M059J (cell line): ENCODE data around the gene IL27RA. TPM values are rescaled to one million over a fixed set of nuclear protein-coding genes. Genes with fewer than 3 reads are reported as not detected.

Source experiments
- DNase-seq: peaks from one replicate; pipeline ENCODE4 v3.0.0-alpha.2; 2012; ENCODE audit warnings: low read depth
- total RNA-seq: library from RNA; depleted of rRNA; stranded (reverse); fragments of >200 nt; shearing (Covaris generic); gene quantifications from 2 replicates; pipeline ENCODE4 v1.2.3, GENCODE V29; 2014

IL27RA gene
- total RNA-seq, 1 experiment from 2014 or later, result 4.8 TPM

- DNase-seq, result no peak
These were observed 26.9 kb downstream of the IL27RA start for GRCh38 chr19:14058182-14059092.

DNA sequence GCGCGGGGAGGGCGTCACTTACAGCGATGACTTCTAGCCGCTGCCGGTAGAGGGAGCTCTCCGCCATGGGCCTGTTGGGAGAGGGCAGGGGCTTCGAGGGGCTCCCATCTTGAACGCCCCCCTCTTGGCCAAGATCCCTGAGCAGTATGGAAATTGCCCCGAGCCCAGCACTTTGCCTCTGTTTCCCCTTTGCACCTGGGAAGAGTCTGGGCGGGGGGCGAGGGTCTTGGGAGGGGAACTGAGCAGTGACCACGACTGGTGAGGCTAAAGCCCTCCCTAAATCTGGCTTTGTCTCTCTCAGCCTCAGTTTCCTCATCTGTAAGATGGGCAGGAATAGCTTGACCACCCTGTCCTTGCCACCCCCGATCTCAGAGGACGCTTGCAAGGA lies 27.5 kb downstream of the IL27RA start:
- DNase-seq, result no peak

- no peak for DNase-seq
These were observed 28.1 kb downstream of the IL27RA start for GRCh38 chr19:14059652-14060155.

DNA sequence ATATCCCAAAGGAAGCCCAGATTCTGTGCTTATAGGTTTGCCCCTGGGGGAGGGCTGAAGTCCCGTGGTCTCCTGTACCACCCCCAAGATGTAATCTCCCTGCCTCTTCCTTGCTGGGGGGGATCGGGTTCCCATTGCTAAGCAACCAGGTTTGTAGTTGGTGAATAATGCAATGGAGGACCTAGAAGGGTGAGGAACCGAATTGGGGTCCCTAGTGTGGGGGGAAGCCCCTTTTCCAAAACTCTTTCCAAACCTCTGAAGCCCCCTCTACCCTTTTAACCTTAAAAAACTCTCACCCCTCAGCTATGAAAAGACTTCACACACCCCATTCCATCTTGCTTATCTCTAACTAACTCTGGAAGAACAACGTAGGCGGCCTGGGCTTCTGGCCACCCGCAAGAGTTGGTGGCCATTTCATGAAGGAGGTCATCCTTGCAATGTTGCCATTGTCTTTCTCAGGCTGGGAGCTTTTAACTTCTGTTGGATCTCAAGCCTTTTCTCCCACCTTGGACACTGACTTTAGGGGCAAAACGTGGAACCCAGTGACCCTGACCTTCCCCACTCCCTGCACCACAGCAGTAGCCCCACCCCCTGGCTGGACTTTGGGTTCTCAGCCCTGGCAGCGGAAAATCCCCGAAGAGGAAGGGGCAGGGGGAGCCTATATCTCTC lies 29.7 kb downstream of the IL27RA start:
- DNase-seq, result no peak

DNA sequence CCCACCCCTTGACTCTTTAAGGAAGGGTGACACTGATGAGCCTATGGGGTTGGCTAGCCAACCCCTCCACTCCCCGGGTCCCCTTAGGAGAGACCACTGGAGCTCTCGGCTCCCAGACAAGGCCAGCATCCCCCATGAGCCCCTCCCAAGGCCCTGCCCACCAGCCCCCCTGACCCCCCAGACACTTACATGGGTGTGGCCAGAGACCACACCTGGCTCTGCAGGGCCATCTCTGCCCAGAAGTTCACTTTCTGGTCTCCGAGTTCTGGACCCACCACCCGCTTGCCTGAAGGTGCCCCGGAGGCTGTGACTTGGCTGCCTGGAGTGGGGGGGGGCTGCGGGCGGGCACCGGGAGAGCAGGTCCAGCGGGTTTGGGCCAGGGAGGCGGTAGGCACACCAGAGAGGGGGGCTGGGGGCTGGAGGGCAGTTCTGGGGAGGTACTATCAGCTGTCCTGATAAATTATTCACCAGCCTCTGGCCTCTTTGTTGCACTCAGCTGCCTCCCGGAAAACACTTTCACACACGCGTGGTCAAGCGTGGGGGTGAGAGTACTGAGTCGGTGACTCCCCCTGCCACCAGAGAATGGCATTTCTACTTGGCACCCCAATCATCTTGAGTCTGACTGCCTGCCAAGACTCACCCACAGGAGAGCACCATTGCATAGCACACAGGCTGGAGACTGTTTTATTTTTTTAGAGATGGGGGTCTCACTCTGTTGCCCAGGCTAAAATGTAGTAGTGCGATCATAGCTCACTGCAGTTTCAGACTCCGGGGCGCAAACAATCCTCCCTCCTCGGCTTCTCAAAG lies 30.4 kb downstream of the IL27RA start, which contains the start of gene PALM3:
PALM3 (minus strand) TSS at position 326 of the 807 bp plus-strand sequence; CDS start at position 230, 96 bp downstream.
- no peak for DNase-seq

DNA sequence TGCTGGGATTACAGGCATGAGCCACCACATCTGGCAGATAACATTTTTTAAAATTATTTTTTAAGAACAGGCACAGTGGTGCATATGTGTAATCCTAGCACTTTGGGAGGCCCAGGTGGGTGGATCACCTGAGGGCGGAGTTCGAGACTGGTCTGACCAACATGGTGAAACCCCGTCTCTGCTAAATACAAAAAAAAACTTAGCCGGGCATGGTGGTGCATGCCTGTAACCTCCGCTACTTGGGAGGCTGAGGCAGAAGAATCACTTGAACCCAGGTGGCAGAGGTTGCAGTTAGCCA lies 30.9 kb downstream of the IL27RA start:
- DNase-seq, result no peak

DNA sequence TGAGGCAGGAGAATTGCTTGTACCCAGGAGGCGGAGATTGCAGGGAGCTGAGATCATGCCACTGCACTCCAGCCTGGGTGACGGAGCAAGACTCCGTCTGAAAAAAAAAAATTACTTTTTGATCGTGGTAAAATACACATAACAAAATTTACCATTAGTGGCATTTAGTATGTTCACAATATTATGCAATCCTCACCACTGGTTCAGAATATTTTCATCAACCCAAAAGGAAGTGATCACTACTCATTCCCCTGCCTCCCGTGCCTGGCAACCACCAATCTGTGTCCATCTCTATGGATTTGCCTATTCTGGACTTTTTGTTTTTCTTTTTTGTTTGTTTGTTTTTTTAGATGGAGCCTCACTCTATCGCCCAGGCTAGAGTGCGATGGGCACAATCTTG lies 31.5 kb downstream of the IL27RA start:
- no peak for DNase-seq

DNA sequence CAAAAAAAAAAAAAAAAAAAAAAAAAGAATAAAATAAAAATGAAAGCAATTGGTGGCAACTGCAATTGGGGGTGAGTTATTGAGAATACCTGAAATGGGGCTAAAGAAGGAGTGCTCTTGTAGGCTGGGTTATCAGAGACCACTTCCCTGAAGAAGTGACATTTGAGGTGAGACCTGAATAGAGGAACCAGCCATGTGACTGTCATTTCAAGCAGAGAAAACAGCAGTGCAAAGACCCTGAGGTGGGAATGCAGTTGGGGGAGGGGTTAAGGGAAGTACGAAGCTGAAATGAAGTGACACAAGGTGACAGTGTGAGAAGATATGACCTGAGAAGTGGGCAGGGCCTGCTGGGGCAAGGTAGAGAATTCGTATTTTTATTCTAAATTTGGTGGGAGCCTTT lies 34.6 kb downstream of the IL27RA start:
- DNase-seq, result no peak

GRCh38 chr19:14070268-14071050 lies 38.9 kb downstream of the IL27RA start:
- DNase-seq, result no peak

- peak; percentile 54 for DNase-seq
These were observed 41.1 kb downstream of the IL27RA start, which contains the start of gene MISP3 for GRCh38 chr19:14072535-14073260. TSS of gene MISP3 (plus strand) at chr19:14072786. CDS start at chr19:14073310, 524 bp downstream.

DNA sequence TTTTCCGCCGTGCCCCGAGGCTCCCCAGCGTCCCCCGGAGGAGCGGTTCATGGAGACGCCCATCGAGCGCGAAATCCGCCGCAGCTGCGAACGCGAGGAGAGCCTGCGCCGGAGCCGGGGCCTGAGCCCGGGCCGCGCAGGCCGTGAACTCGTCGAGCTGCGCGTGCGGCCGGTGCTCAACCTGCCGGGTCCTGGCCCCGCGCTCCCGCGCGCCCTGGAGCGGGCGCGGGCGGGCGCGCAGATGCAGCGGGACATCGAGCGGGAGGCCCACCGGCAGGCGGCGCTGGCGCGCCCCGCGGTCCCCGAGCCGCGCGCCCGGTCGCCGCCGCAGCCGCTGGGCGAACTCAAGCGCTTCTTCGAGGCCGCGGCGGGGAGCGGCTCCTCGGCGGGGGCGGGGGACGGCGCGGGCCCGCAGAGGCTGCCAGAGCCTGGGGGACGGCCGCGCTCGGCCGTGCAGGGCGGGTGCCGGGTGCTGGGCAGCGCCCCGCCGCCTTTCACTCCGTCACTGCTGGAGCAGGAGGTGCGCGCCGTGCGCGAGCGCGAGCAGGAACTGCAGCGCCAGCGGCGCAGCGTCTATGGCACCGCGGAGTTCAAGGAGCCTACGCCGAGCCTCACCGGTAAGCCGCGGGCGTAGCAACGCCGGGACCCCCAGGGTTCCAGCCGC lies 41.8 kb downstream of the IL27RA start:
- DNase-seq, result peak; percentile 67

DNA sequence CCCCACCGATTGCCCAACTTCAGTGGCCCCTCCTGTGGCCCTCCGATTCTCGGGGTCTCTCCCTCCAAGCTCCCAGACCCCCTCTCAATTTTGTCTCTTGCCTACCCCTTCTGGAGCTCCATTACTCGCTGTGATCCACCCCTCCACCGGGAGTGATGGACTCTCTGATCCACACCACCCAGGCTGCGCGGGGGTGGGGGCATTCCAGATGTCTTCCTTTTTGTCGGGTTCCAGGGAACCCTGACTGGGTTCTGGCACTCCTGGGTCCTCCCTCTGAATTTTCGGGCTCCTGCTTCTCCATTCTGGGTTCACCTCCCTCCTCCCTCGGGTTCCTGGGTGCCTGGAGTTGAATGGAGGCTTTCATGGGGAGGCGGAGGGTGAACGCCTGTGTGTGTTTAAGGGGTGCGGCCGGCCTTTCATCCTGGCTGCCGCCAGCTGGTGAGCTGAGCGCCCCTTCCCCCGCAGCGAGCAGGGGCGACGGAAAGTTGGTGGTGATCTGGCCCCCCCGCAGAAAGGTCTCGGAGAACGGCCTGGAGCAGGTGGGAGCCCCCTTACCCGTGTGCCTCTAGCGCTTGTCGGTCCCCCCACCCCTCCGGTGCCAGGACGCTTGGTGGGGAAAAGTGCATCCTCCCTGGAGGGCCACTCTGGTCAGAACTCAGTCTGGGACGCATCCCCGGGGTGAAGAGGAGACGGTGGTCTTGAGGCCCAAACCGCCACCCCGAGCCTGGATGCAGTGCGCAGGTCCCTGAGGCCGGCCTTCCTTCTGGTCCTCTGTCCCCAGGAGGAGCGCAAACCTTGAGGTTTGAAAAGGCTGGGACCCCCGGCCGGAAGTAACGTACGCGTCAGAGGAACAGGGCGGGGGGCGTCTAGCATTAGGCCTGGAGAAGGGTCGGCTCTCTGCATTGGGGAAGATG lies 42.6 kb downstream of the IL27RA start:
- DNase-seq, result peak; percentile 39

GRCh38 chr19:14078411-14078810 lies 46.8 kb downstream of the IL27RA start:
- DNase-seq, result no peak

GRCh38 chr19:14080887-14081796 lies 49.6 kb downstream of the IL27RA start:
- DNase-seq, result peak; percentile 99

DNA sequence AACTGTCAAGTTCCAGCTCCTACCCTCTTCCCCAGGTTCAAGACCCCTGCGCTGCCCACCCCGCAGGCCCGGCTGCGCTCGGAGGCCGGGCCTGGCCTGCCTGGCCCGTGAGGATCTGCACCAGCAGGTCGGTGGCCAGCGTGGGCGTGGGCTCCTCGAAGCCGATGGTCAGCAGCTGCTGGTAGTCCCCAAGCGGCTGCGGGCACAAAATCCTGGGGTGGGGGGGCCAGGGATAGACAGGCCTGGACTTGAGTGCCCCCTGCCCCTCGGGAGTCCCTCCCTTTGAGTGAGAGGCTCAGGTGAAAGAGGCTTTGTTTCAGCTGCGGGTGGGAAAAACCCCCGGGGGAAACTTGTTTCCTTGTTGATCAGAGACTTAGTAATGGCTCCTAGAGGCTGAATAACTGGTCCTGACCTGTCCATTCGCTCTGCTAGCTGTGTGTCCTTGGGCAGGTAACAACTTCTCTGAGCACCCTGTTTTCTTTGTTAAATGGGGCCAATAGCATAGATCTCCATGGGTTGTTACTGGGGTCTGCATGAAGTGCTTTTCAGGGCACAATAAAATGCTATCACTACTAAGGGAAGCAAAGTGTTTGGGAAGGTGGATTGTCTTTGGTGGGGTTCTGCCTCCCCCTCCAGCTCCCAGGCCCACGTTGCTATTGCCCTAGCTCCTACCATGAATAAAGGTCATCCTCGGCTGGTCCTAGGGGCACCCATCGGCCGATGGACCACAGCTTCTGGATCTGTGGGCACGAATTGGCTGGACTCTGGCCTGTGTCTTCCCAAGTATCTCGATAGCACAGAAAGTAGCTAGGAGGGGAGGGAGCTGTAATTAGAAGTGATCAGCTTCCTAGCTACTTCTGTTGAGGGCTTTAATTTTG lies 50.5 kb downstream of the IL27RA start:
- DNase-seq, result no peak

GRCh38 chr19:14082675-14082960 lies 51.1 kb downstream of the IL27RA start:
- no peak for DNase-seq
